Medulla oblongata (tissue), 1 donor: ENCODE measurements around the gene SRSF3.
"Not testable (repeated sequence)": the region's sequence is repeated elsewhere in the genome, so short reads cannot be mapped to it uniquely, and the experiment has no call there.

ENCODE experiments used
- DNase-seq: peaks from one replicate; pipeline ENCODE4 v3.0.0-alpha.2; 2015; ENCODE audit errors: extremely low spot score

Gene SRSF3

DNA sequence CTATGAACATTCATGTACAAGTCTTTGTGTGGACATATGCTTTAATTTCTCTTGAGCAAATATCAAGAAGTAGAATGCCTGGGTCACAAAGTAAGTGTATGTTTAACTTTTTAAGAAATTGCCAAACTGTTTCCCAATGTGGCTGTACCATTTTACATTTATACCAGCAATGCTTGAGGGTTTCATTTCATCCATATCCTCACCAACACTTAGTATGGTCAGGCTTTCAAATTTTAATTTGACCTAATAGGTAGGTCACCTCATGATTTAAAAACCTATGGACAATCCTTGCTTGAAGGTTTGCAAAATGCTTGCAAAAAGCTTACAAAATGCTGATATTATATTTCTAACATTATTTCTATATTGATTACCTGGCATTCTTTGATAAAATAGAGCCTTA is 19.5 kb upstream of the SRSF3 start:
- DNase-seq, result no peak

DNA sequence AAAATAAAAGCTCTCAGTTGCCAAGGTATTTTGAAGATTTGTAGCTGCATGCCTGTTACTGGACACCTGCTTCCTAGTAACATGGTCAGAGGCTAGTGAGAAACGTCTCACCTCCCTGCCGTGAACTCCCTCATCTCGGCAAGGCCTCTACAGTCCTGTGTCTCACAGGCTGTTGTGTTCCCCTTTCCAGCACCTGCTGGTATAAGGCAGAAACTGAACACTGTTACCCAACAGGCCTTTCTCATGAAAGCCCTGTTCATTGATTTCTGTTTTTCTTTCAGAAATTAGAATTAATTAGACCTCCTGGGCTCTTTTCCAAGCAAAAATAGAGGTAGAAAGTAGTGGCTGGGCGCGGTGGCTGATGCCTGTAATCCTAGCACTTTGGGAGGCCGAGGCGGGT is 17.6 kb upstream of the SRSF3 start:
- DNase-seq, result no peak

DNA sequence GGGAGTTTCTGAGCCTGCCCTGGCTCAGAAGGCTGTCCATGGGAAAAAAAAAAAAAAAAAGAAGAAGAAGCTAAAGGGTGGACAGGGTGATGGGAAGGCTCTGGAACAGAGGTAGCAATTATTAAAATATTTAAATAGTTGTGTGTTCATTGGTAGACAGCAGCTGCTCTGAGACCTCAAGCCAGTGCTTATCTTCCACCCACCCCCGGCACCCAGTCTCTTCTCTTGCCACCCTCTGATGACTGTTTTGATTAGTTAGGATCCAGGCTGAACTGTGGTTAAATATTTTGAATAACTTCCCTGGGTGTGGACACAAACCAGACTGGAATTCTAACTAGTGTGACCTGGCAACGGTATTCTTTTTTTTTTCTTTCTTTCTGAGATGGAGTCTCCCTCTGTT is 16.9 kb upstream of the SRSF3 start:
- DNase-seq, result no peak

DNA sequence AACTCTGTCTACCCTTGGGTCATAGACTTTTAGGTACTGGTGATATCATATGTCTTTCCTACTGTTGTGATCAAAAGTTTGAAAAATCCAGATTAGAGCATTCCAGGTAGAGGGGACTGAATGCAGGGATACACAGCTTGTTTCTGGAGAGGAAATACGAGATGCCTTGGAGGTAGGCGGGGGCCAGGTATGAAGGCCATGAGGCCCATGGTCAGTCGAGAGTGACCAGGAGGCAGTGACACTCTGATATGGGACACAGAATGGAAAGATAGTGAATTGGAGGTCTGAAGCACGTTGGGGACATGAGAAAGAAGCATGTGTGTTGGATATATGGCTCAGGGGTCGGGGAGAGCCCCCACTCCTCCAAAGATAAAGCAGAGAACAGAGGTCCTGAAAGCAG is 16.1 kb upstream of the SRSF3 start:
- DNase-seq, result no peak

DNA sequence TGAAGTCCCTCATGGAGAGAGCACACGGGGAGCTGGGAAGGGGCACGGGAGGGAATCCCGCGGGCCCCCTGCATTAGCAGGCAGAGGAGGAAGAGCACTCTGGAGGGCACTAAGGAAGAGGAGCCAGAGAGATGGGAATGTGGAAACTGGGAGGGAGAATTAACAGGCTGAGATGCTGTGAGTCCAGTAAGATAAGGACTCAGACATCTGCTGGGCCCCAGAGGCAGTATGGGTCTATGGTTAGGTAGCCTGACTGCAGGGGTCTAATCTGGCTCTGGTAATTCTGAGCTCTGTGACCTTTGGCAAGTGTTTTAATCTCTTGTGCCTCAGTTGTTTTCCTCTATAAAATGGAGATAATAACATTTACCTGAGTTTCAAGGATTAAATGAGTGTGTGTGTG is 15.7 kb upstream of the SRSF3 start:
- no peak for DNase-seq

DNA sequence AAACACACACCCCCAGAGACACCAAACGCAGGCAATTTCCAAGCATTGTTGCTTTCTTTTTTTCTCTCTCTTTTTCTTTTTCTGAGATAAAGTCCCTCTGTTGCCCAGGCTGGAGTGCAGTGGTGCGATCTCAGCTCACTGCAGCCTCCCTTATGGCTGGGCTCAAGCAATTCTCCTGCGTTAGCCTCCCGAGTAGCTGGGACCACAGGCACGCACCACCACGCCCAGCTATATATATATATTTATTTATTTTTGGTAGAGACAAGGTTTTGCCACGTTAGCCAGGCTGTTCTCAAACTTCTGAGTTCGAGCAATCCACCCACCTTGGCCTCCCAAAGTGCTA is 14.0 kb upstream of the SRSF3 start:
- no peak for DNase-seq

DNA sequence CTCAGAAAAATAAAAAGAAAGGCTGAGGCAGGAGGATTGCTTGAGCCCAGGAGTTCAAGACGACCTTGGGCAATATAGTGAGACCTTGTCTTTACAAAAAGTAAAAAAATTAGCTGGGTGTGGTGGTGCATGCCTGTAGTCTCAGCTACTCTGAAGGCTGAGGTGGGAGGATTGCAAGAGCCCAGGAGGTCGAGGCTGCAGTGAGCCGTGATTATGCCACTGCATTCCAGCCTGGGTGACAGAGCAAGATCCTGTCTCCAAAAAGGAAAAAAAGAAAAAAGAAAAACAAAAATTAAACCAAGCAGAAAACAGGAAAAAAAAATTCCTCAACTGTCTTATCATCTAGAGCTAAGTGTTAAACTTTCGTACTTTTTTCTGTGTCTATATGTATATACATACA is 12.4 kb upstream of the SRSF3 start:
- no peak for DNase-seq

DNA sequence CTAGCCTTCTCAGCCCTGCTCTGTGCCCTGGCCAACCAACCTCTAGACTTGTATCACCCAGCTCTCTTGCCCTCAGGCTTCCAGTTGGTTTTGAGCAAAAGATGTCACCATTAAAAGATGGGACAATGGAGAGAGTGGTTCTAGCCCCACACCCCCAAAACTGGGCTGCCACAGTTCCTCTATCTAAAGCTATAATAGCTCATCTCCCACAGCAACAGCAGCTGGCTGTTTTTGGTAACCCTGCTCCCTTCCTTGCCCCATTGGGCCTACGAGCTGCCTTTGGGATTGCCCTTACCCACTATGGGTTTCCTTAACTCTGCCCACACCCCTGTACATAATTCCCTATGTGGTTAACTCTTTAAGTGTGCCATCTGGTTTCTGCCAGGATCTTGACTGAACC is 7.6 kb upstream of the SRSF3 start:
- no peak for DNase-seq

DNA sequence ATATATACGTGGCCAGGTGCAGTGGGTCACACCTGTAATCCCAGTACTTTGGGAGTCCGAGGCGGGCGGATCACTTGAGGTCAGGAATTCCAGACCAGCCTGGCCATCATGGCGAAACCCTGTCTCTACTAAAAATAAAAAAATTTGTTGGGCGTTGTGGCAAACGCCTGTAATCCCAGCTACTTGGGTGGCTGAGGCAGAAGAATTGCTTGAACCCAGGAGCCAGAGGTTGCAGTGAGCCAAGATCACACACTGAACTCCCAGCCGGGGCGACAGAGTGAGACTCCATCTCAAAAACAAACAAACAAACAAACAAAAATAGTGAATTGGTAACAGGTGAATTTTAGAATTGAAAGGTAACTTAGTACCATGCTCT is 5.1 kb upstream of the SRSF3 start:
- not testable (repeated sequence) for DNase-seq

DNA sequence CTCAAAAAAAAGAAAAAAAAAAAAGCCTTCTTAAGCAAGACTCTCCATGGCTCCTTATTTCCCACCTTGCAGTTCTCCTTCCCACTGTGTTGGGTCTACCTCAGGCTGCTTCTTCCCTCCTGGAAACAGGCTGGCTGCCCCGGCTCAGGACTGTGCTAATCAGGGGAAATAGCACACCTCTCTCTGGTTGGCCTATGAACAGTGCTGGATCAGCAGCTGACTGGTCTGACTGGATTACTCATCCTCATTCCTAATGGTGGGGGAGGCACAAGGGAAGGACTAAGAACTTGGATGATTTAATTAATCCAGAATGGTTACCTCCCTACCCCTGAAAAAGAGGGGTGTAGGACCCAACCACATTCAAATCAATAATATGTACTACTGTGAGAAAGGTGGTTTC is 3.9 kb upstream of the SRSF3 start:
- DNase-seq, result no peak

DNA sequence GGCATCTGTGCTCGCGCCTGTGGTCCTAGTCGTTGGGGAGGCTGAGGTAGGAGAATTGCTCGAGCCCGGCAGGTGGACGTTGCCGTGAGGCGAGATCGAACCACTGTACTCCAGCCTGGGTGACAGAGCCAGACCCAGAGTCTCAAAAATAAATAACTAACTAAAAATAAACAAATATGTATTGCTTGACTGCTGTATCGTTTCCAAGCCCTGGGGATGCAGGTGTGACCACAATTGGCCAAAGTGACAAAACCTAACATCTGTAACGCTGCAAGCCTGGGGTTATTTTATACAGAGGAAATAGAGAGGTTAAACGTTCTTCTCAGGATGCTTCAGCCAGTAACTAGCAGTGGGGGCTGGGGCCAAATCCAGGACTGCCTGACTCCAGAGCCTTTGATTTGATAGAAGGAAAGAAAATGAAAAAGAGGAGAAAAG is 1.9 kb upstream of the SRSF3 start:
- DNase-seq, result no peak

DNA sequence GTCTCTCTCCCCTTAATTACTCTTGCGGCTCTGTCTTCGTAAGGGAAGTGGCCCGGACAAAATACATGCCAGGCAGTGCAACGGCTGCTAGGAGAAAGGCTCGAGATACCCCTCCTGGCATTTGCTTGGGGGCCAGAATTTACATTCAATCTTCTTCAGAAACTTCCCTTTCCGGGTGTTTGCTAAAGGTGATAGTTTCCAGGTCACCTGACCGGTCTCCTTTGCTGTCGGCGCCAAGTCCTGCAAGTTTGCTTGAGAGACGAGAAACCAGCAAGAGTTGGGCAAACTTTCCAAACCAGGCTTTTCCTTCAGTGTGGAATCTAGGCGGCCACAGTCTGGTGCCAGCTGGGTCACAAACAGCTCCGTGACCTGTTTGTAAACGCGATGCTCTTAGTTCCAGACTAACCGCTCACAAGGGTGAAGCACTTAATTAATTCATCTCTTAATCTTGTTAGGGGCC is 563 bp upstream of the SRSF3 start:
- DNase-seq, result no peak

DNA sequence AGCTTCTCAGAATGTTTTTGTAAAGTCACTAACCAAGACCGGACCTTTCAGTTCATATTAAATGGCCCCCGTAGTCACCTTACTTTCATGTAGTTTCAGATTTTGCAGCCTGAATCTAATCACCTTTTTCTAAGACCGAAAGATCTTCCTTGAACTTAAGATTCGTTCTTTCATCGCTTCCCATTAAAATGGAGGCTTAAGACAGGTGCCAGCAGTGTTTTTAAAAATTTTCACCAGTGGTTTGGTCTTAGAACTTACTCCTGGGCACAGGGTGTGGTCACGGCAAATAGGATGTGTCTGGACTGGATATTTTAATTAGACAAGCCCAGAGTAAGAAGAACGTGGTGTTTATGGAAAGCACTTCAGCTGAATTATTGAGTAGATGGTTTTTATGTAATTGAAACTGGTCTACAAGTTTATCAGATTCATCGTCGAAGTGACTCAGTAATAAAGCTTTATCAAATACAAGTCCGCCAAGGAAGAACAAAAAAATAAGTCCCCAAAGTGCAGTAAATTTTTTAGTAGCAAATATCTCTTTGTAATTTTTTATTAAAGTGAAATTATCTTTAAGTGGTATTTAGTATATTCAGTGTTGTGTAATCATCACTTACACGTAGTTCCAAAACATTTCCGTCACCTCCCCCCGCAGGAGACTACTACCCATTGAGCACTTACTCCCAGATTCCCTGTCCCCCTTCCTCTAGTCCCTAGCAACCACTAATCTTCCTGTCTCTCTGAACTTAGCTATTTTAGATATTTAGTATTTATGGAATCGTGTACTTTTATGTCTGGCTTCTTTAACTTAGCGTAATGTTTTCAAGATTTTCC is 868 bp downstream of the SRSF3 start:
- peak; percentile 79 for DNase-seq

DNA sequence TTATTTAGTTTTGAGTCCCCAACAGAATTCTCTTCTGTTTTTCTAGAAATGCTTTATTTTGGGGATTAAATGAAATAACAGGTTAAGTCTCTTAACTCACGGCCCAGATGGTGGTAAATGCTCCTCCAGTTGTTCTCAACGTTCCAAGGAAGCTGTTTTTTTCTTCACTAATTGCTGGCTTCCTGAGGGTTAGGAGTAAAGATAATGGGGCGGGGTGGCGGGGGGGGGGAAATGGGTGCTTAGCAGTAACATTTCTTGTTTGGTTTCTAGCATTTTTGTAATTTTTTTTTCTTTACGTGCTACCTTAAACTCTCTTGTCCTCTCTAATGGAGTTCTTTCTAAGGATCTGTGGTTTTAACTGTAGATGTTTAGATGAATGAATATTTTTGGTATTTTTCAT is 2.2 kb downstream of the SRSF3 start:
- DNase-seq, result no peak

DNA sequence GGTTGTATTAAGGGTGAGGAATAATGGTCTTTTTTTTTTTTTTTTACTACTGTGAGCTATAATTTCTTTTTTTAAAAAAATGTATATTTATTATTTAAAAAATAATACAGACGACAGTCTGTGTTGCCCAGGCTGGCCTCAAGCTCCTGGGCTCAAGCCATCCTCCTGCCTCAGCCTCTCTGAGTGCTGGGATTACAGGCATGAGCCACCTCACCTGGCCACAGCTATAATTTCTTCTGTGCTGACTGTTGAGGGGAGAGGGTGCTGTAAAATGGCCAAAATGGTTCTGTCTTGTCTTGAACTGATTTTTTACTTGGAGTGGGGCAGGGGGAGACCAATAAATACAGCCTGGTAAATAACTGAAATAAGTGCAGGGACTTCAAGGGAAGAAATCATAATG is 3.6 kb downstream of the SRSF3 start:
- no peak for DNase-seq

DNA sequence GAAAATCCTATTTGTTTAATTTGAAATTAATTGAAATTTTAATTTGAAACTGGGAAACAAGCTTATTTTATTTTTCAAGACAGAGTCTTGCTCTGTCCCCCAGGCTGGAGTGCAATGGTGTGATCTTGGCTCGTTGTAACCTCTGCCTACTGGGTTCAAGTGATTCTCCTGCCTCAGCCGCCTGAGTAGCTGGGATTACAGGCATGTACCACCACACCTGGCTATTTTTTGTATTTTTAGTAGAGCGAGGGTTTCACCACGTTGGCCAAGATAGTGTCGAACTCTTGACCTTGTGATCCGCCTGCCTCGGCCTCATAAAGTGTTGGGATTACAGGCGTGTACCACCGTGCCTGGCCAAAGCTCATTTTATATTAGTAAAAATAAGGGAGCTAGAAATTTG is 4.2 kb downstream of the SRSF3 start:
- no peak for DNase-seq

DNA sequence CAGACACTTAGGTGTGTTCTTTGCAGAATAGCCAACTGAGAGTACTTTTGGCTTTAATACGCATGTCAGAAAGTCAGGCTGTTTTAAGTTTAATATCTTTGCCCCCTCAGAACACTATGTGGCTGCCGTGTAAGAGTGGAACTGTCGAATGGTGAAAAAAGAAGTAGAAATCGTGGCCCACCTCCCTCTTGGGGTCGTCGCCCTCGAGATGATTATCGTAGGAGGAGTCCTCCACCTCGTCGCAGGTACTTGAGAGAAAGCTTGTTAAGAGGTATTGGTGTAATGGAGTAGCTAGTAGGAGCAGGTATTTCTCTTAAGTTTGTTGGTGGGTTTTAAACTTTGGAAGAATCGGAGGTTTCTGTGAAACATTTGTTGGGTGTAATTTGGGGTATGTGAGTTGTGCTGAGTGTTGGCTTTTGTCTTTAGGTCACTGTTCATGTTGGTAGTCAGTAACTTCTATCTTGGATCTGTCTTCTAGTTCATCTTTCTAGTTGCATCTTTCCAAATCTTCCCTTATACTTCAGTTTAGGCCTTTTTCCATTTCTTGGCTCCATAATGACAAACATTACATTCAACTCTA is 4.7 kb downstream of the SRSF3 start:
- no peak for DNase-seq

DNA sequence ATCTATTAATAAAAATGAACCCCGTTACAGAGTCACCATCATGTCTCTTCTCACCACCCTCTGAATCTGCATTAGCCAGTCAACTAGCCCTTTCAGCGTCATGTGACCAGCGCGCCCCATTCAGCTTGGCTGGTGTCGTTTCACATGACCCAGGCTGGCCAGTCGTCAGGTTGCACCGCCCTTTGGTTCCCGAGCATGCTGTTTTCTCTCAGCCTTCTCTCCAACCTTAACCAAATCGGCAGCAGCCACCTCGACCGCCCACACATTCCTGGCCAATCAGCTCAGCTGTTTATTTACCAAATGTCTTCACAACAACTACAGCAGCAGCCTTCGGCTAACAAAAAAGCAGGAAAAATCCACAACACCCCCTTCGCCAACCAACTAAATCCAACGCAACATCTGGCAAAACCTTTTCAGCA is 5.6 kb downstream of the SRSF3 start:
- no peak for DNase-seq

DNA sequence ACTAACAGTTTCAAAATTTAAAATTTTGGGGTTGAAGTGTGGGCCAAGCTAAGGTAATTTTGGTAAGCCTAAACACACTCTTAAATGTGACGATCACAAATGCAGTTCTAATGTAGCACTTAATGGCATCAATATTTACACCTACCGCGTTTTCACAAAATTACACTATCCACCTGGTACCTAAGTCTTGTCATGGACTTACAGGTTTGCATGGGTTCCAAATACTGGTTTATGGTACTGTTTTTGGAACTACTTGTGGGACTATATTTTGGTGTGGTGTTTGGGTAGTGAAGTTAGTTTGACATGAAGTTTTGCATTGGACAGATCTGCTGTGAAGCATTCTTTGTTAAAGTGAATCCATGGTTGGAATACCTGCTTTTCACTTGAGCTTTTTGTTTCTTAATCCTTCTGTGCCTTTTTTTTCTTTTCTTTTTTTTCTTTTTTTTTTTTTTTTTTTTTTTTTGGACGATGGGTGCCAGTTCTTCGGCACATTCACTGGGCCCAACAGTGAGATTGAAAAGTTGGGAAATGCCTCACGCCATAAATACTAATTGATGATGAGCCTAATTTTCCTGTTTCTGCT is 6.5 kb downstream of the SRSF3 start:
- DNase-seq, result no peak

DNA sequence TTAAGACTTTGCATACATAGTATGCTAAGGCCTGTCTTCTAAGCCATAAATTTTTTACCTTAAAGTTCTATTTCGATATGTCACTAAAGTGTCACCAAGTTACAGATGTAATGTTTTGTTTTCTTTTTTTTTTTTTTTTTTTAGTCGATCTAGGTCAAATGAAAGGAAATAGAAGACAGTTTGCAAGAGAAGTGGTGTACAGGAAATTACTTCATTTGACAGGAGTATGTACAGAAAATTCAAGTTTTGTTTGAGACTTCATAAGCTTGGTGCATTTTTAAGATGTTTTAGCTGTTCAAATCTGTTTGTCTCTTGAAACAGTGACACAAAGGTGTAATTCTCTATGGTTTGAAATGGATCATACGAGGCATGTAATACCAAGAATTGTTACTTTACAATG is 7.7 kb downstream of the SRSF3 start:
- not testable (repeated sequence) for DNase-seq

DNA sequence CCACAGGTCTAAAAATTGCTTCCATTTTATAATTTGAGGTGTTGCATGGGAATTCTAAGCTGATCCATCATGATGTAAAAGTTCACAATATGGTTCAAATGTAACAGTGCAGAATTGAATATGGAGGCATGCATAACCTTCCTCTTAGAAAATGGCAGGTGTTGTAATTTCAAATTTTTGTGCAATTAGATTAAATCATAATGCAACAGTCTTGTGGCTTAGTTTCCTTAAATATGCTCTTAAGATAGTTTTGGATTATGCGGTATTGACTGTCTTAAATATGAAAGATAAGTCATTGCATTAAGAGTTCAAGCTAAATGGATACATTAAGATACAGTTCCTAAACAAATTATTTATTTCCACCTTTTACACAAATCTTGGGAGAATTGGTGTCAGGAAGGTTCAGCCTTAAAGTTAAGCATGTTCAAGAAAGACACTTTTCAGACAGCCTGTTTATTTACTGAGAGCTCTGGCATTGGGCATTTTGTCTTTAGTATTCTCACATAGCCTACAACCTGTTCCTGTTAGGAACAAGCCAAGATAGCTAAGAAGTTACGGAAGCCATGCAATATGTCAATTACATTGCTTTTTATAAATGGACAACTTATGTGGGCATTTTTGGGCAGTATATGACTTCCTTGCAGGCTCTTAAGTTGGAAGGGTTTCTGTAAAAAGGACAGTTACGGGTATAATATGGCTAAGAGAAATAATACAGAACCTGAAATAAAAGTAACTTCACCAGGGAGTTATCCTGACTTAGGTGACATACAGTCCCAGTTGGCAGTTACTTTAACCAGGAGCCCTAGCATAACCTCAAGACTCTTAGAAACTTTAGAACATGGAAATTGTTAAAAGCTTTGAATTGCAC is 9.3 kb downstream of the SRSF3 start:
- no peak for DNase-seq
